HepG2 (cell line): ENCODE measurements around the gene JAG1. TPM values are rescaled to one million over a fixed set of nuclear protein-coding genes. Genes with fewer than 3 reads are reported as not detected.

Source experiments
- CBFB ChIP-seq: sonication (generic); formaldehyde crosslinking; IDR thresholded peaks from 2 replicates; pipeline ENCODE4 v1.4.0; 2020; ENCODE audit warnings: missing genetic modification reagents
- NFIC ChIP-seq: IDR thresholded peaks from 2 replicates; pipeline ENCODE4 v1.6.1; 2012; ENCODE audit warnings: mild to moderate bottlenecking, low read length, inconsistent platforms
- TCF7L2 ChIP-seq: IDR thresholded peaks from 2 replicates; pipeline ENCODE4 v1.6.1; 2011; ENCODE audit warnings: mild to moderate bottlenecking, low read depth, low read length, moderate library complexity
- ZFP41 ChIP-seq: sonication (generic); formaldehyde crosslinking; IDR thresholded peaks from 2 replicates; pipeline ENCODE4 v1.4.0; 2020; ENCODE audit warnings: mild to moderate bottlenecking, missing genetic modification reagents, borderline replicate concordance
- ZNF44 ChIP-seq: sonication (generic); formaldehyde crosslinking; IDR thresholded peaks from 2 replicates; pipeline ENCODE4 v1.5.1; 2020; ENCODE audit warnings: mild to moderate bottlenecking, missing genetic modification reagents
- ZNF562 ChIP-seq: sonication (generic); formaldehyde crosslinking; IDR thresholded peaks from 2 replicates; pipeline ENCODE4 v1.8.0; 2022; ENCODE audit warnings: missing genetic modification reagents, borderline replicate concordance
- ZSCAN21 ChIP-seq: sonication (generic); formaldehyde crosslinking; IDR thresholded peaks from 2 replicates; pipeline ENCODE4 v1.8.0; 2022; ENCODE audit warnings: mild to moderate bottlenecking, missing genetic modification reagents, moderate library complexity, borderline replicate concordance
- polyA plus RNA-seq, 8 experiments: library from polyadenylated mRNA; depleted of rRNA in 3 of 8; stranded (reverse) in 7 of 8; unstranded in 1 of 8; fragments of >200 nt; fragmentation: Illumina TruSeq in 4 of 8; extraction: Trizol in 4 of 8; gene quantifications; 2 replicates each; pipeline versions ENCODE4 v1.2.1 to v1.2.3, GENCODE V29; 2011 to 2016; ENCODE audit warnings: low read depth in 4 of 8, missing spikeins in 1 of 8, mixed read lengths in 1 of 8; ENCODE audit not compliant: insufficient read depth in 1 of 8
- total RNA-seq, 5 experiments: library from RNA; depleted of rRNA; stranded (reverse); fragments of >200 nt; fragmentation: Illumina TruSeq; extraction: Trizol; gene quantifications; 2 replicates each; pipeline ENCODE4 v1.2.3, GENCODE V29; 2016; ENCODE audit warnings: low read depth in 1 of 5
- TF ChIP-seq, protein P1 (sequence below), 2 experiments: IDR thresholded peaks; 2 replicates each; pipeline ENCODE4 v1.6.1; 2011 to 2012; ENCODE audit warnings: low read length in 2 of 2, borderline replicate concordance in 1 of 2, low read depth in 1 of 2, mild to moderate bottlenecking in 1 of 2, moderate library complexity in 1 of 2
- TF ChIP-seq, protein P2 (sequence below): IDR thresholded peaks from 2 replicates; pipeline ENCODE4 v1.4.0; 2020; ENCODE audit warnings: mild to moderate bottlenecking, missing genetic modification reagents

JAG1 gene
- total and polyA plus RNA-seq, 2 of the 13 experiments (the other 11 are each of a cell fraction or from before 2014, with no cell fraction given): 47.1 to 56.3 TPM

DNA sequence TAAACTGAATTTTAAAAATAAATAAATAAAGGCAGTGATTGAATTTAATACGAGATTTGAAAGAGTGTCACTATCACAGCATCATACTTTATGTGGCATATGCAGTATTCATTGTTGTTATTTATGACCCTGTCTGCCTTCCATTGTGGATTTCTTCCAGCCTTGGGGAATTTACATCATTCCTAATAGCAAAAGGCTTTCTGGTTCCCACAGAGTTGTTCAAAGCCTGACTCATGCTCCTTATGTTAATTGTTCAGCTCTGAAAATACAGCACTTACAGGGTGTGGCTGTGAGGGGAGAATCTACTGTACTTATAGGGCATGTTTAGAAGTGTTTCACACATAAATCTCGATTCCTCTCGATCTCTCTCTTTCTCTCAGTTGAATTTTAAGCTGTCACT, 54.4 kb downstream of the JAG1 start (continued):
- TF ChIP-seq, protein P1, sequence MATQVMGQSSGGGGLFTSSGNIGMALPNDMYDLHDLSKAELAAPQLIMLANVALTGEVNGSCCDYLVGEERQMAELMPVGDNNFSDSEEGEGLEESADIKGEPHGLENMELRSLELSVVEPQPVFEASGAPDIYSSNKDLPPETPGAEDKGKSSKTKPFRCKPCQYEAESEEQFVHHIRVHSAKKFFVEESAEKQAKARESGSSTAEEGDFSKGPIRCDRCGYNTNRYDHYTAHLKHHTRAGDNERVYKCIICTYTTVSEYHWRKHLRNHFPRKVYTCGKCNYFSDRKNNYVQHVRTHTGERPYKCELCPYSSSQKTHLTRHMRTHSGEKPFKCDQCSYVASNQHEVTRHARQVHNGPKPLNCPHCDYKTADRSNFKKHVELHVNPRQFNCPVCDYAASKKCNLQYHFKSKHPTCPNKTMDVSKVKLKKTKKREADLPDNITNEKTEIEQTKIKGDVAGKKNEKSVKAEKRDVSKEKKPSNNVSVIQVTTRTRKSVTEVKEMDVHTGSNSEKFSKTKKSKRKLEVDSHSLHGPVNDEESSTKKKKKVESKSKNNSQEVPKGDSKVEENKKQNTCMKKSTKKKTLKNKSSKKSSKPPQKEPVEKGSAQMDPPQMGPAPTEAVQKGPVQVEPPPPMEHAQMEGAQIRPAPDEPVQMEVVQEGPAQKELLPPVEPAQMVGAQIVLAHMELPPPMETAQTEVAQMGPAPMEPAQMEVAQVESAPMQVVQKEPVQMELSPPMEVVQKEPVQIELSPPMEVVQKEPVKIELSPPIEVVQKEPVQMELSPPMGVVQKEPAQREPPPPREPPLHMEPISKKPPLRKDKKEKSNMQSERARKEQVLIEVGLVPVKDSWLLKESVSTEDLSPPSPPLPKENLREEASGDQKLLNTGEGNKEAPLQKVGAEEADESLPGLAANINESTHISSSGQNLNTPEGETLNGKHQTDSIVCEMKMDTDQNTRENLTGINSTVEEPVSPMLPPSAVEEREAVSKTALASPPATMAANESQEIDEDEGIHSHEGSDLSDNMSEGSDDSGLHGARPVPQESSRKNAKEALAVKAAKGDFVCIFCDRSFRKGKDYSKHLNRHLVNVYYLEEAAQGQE (IDR thresholded peaks at IDR 0.05; ENCODE audit: borderline replicate concordance in 1 of 2, low read depth in 1 of 2, low read length in 2 of 2): no peak
- TF ChIP-seq ZNF44 (no peak), TCF7L2 (no peak), NFIC (no peak), ZSCAN21 (CRISPR knock-in tag) (no peak), ZNF562 (no peak), CBFB (CRISPR knock-in tag) (no peak), ZFP41 (CRISPR knock-in tag) (no peak)
- TF ChIP-seq, protein P2, sequence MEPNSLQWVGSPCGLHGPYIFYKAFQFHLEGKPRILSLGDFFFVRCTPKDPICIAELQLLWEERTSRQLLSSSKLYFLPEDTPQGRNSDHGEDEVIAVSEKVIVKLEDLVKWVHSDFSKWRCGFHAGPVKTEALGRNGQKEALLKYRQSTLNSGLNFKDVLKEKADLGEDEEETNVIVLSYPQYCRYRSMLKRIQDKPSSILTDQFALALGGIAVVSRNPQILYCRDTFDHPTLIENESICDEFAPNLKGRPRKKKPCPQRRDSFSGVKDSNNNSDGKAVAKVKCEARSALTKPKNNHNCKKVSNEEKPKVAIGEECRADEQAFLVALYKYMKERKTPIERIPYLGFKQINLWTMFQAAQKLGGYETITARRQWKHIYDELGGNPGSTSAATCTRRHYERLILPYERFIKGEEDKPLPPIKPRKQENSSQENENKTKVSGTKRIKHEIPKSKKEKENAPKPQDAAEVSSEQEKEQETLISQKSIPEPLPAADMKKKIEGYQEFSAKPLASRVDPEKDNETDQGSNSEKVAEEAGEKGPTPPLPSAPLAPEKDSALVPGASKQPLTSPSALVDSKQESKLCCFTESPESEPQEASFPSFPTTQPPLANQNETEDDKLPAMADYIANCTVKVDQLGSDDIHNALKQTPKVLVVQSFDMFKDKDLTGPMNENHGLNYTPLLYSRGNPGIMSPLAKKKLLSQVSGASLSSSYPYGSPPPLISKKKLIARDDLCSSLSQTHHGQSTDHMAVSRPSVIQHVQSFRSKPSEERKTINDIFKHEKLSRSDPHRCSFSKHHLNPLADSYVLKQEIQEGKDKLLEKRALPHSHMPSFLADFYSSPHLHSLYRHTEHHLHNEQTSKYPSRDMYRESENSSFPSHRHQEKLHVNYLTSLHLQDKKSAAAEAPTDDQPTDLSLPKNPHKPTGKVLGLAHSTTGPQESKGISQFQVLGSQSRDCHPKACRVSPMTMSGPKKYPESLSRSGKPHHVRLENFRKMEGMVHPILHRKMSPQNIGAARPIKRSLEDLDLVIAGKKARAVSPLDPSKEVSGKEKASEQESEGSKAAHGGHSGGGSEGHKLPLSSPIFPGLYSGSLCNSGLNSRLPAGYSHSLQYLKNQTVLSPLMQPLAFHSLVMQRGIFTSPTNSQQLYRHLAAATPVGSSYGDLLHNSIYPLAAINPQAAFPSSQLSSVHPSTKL (CRISPR knock-in tag): no peak
